GM12878 (cell line): ENCODE measurements around the gene SLC8B1.

ENCODE experiments used
- ASH2L ChIP-seq: fragments of 300-600, 200-600 bp; sonication (generic); IDR thresholded peaks from 2 replicates; pipeline ENCODE4 v1.6.1; 2017; ENCODE audit warnings: low read depth, mild to moderate bottlenecking, borderline replicate concordance
- FOXK2 ChIP-seq: fragments of 450-650 bp; IDR thresholded peaks from 2 replicates; pipeline ENCODE4 v1.6.1; 2017; ENCODE audit warnings: mild to moderate bottlenecking, moderate library complexity
- TAF1 ChIP-seq: IDR thresholded peaks from 2 replicates; pipeline ENCODE4 v1.6.1; 2011; ENCODE audit warnings: mild to moderate bottlenecking, low read depth, low read length, borderline replicate concordance

DNA sequence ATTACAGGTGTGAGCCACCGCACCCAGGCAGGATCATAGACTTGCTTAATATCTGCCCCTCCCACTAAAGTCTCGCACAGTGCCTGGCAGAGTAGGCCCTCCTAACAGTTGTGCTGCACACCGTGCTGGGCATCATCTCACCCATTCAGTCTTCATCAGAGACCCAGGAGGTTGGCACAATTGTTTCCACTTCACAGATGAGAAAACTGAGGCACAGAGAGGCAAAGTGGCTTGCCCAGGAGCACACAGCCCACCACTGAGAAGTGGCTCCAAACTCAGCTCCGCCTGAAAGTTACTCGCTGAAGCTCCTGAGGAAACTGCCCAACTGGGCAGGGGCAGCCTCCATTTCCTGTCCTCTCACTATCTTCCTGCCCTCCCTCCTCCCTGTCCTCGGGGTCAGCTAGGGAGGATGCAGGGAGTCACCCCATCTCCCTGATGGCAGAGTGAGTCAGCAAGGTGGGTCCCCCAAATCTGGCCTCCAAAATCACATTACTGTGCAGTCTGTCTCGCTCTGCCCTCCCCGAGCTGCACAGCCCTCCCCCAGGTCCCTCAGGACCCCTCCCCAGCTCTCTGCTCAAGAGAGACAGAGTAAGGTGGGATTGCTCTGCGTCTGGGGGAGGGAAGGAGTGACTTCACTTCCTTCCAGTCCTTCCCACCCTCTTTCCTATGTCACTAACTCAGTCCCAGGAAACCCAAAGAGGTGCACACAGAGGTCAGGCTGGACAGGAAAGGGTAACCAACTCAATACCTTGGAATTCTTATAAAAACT, 5.7 kb downstream of the SLC8B1 start:
- TF ChIP-seq FOXK2 (no peak), ASH2L (no peak), TAF1 (no peak)
